ENCODE data around the gene SCRT2.

SCRT2 gene

GRCh38 chr20:672963-673602, 2.5 kb downstream of the SCRT2 start:
- DNase-seq (ENCODE audit: low spot score) = no peak
- TF ChIP-seq CTCF (IDR thresholded peaks at IDR 0.05; ENCODE audit: extremely low read depth, missing control alignments) = no peak

GRCh38 chr20:671252-672030, 4.2 kb downstream of the SCRT2 start:
- DNase-seq (ENCODE audit: low spot score) = no peak
- no peak for TF ChIP-seq CTCF (IDR thresholded peaks at IDR 0.05; ENCODE audit: extremely low read depth, missing control alignments)

GRCh38 chr20:669573-669972, 6.0 kb downstream of the SCRT2 start:
- no peak for DNase-seq (ENCODE audit: low spot score)
- no peak for TF ChIP-seq CTCF (IDR thresholded peaks at IDR 0.05; ENCODE audit: extremely low read depth, missing control alignments)

- no peak for DNase-seq (ENCODE audit: low spot score)
- TF ChIP-seq CTCF (IDR thresholded peaks at IDR 0.05; ENCODE audit: extremely low read depth, missing control alignments) = no peak
Observed at GRCh38 chr20:668638-669037, 7.0 kb downstream of the SCRT2 start.

- no peak for DNase-seq (ENCODE audit: low spot score)
- no peak for TF ChIP-seq CTCF (IDR thresholded peaks at IDR 0.05; ENCODE audit: extremely low read depth, missing control alignments)
Observed at GRCh38 chr20:668050-668449, 7.6 kb downstream of the SCRT2 start.

- DNase-seq (ENCODE audit: low spot score) = peak; percentile 81
- peak; percentile 81 for TF ChIP-seq CTCF (IDR thresholded peaks at IDR 0.05; ENCODE audit: extremely low read depth, missing control alignments)
Observed at GRCh38 chr20:667351-668034, 8.1 kb downstream of the SCRT2 start.

GRCh38 chr20:666877-667276, 8.7 kb downstream of the SCRT2 start:
- no peak for TF ChIP-seq CTCF (IDR thresholded peaks at IDR 0.05; ENCODE audit: extremely low read depth, missing control alignments)
- no peak for DNase-seq (ENCODE audit: low spot score)

Measured in GM20000 (cell line).